H1 (cell line): Measurements from ENCODE around the gene MACROD2. TPM values are rescaled to one million over a fixed set of nuclear protein-coding genes. Genes with fewer than 3 reads are reported as not detected.

Experiments
- CTCF ChIA-PET: fragments of 300-600 bp; sonication (Branson Sonifier 250); formaldehyde crosslinking; loops from one replicate; lab custom pipeline; 2021; ENCODE audit not compliant: partially characterized antibody; lab: Charles Lee
- POLR2A ChIA-PET: fragments of 300-600 bp; sonication (Branson Sonifier 250); formaldehyde crosslinking; loops from one replicate; lab custom pipeline; 2021; ENCODE audit warnings: inconsistent platforms; ENCODE audit not compliant: partially characterized antibody; lab: Charles Lee
- DNase-seq, 2 experiments: peaks; one replicate each; pipeline versions ENCODE4 v3.0.0 to v3.0.0-alpha.2; 2010 to 2022; ENCODE audit warnings: low spot score in 2 of 2, low read depth in 1 of 2, mixed read lengths in 1 of 2
- FAIRE-seq: peaks from 2 replicates; lab custom pipeline; 2011; peaks lifted over from hg19 to GRCh38; lab: Jason Lieb, UNC
- H2AFZ ChIP-seq: 2 replicates; pipeline ENCODE4 v1.8.1; 2012; ENCODE audit warnings: low read length, inconsistent platforms
- H2AK5ac ChIP-seq: 2 replicates; pipeline ENCODE4 v1.6.1; 2013; ENCODE audit warnings: low read depth, low read length
- H2BK120ac ChIP-seq: replicated peaks from 2 replicates; pipeline ENCODE3; 2013; ENCODE audit warnings: low read depth, low read length, inconsistent platforms
- H2BK12ac ChIP-seq: 2 replicates; pipeline ENCODE4 v1.6.1; 2013; ENCODE audit warnings: low read depth, low read length
- H2BK15ac ChIP-seq: 2 replicates; pipeline ENCODE4 v1.6.1; 2013; ENCODE audit warnings: low read length
- H2BK20ac ChIP-seq: 2 replicates; pipeline ENCODE4 v1.6.1; 2013; ENCODE audit warnings: low read length
- H2BK5ac ChIP-seq: 2 replicates; pipeline ENCODE4 v1.6.1; 2013; ENCODE audit warnings: low read depth, low read length
- H3K14ac ChIP-seq: 2 replicates; pipeline ENCODE4 v1.6.1; 2013; ENCODE audit warnings: inconsistent platforms; ENCODE audit not compliant: insufficient read length
- H3K18ac ChIP-seq: 2 replicates; pipeline ENCODE4 v1.6.1; 2013; ENCODE audit warnings: low read length; ENCODE audit errors: extremely low read depth
- H3K23ac ChIP-seq: 2 replicates; pipeline ENCODE4 v1.6.1; 2013; ENCODE audit warnings: inconsistent platforms; ENCODE audit not compliant: insufficient read length
- H3K23me2 ChIP-seq: 2 replicates; pipeline ENCODE4 v1.6.1; 2013; ENCODE audit warnings: low read depth, low read length
- H3K27ac ChIP-seq: 2 replicates; pipeline ENCODE4 v1.6.1; 2011; ENCODE audit warnings: low read depth, low read length, inconsistent platforms
- H3K27me3 ChIP-seq, 4 experiments: replicated peaks in 1 of 4; 1 replicate in 1 of 4; 2 replicates in 3 of 4; pipeline versions ENCODE4 v1.6.1 to v1.8.1; 2011 to 2013; ENCODE audit warnings: low read length in 3 of 4, mild to moderate bottlenecking in 3 of 4, inconsistent platforms in 2 of 4, mixed read lengths in 2 of 4, moderate library complexity in 1 of 4; ENCODE audit not compliant: control insufficient read depth in 3 of 4, insufficient read depth in 3 of 4; ENCODE audit errors: extremely low read depth in 1 of 4
- H3K36me3 ChIP-seq, 4 experiments: 2 replicates each; pipeline versions ENCODE4 v1.6.1 to v1.8.1; 2011 to 2013; ENCODE audit warnings: mild to moderate bottlenecking in 4 of 4, low read length in 3 of 4, moderate library complexity in 2 of 4, control low read depth in 1 of 4, inconsistent platforms in 1 of 4; ENCODE audit not compliant: insufficient read depth in 4 of 4, control insufficient read depth in 2 of 4
- H3K4ac ChIP-seq: replicated peaks from 2 replicates; pipeline ENCODE3; 2013; ENCODE audit warnings: low read length, low read depth, mixed read lengths, inconsistent platforms; ENCODE audit not compliant: insufficient read length
- H3K4me1 ChIP-seq, 4 experiments: replicated peaks in 1 of 4; 1 replicate in 1 of 4; 2 replicates in 3 of 4; pipeline versions ENCODE4 v1.6.1 to v1.8.1; 2011 to 2013; ENCODE audit warnings: low read length in 3 of 4, inconsistent platforms in 2 of 4, mixed read lengths in 1 of 4; ENCODE audit not compliant: insufficient read depth in 4 of 4, control insufficient read depth in 3 of 4
- H3K4me2 ChIP-seq, 2 experiments: 2 replicates each; pipeline versions ENCODE4 v1.6.1 to v1.8.1; 2011 to 2013; ENCODE audit warnings: low read depth in 2 of 2, low read length in 2 of 2, control low read depth in 1 of 2, inconsistent platforms in 1 of 2, mild to moderate bottlenecking in 1 of 2; ENCODE audit not compliant: insufficient read depth in 1 of 2
- H3K4me3 ChIP-seq, 4 experiments: fragments of 200-600, 300-600 bp in 1 of 4; sonication (generic), shearing (Covaris generic), sonication (Bioruptor Twin) in 1 of 4; 2 replicates each; pipeline versions ENCODE4 v1.5.1 to v1.8.1; 2011 to 2016; ENCODE audit warnings: low read length in 4 of 4, low read depth in 3 of 4, control low read depth in 2 of 4, inconsistent platforms in 2 of 4, mild to moderate bottlenecking in 2 of 4, mixed read lengths in 1 of 4, moderate library complexity in 1 of 4; ENCODE audit not compliant: insufficient read depth in 2 of 4; ENCODE audit errors: extremely low read depth in 1 of 4
- H3K56ac ChIP-seq: replicated peaks from 2 replicates; pipeline ENCODE3; 2013; ENCODE audit warnings: low read depth, mild to moderate bottlenecking, mixed read lengths, low read length, inconsistent platforms; ENCODE audit not compliant: insufficient read length
- H3K79me1 ChIP-seq: 2 replicates; pipeline ENCODE4 v1.6.1; 2013; ENCODE audit warnings: low read depth, low read length, control low read depth
- H3K79me2 ChIP-seq, 2 experiments: 2 replicates each; pipeline versions ENCODE4 v1.6.1 to v1.8.1; 2012 to 2013; ENCODE audit warnings: low read length in 2 of 2, mild to moderate bottlenecking in 2 of 2, inconsistent platforms in 1 of 2; ENCODE audit not compliant: insufficient read depth in 2 of 2, control insufficient read depth in 1 of 2
- H3K9ac ChIP-seq, 4 experiments: replicated peaks in 1 of 4; 1 replicate in 1 of 4; 2 replicates in 3 of 4; pipeline versions ENCODE4 v1.6.1 to v1.8.1; 2011 to 2013; ENCODE audit warnings: low read depth in 3 of 4, low read length in 3 of 4, control low read depth in 2 of 4, mild to moderate bottlenecking in 2 of 4, moderate library complexity in 2 of 4, inconsistent platforms in 1 of 4; ENCODE audit errors: extremely low read depth in 1 of 4
- H3K9me3 ChIP-seq, 2 experiments: 2 replicates each; pipeline versions ENCODE4 v1.6.1 to v1.8.1; 2012 to 2013; ENCODE audit warnings: mild to moderate bottlenecking in 2 of 2, moderate library complexity in 2 of 2, control low read depth in 1 of 2, inconsistent platforms in 1 of 2, low read depth in 1 of 2, low read length in 1 of 2, mixed read lengths in 1 of 2; ENCODE audit not compliant: insufficient read depth in 2 of 2
- H4K20me1 ChIP-seq, 2 experiments: replicated peaks in 1 of 2; 2 replicates each; pipeline versions ENCODE3 to v1.8.1; 2011 to 2013; ENCODE audit warnings: inconsistent platforms in 2 of 2, low read length in 2 of 2, mild to moderate bottlenecking in 1 of 2; ENCODE audit not compliant: insufficient read depth in 2 of 2, control insufficient read depth in 1 of 2
- H4K5ac ChIP-seq: 2 replicates; pipeline ENCODE4 v1.6.1; 2013; ENCODE audit warnings: low read length, low read depth, mixed read lengths, inconsistent platforms; ENCODE audit not compliant: insufficient read length
- H4K8ac ChIP-seq: 2 replicates; pipeline ENCODE4 v1.8.0; 2013; ENCODE audit warnings: mild to moderate bottlenecking, moderate library complexity, low read length, inconsistent platforms; ENCODE audit not compliant: insufficient read depth; ENCODE audit errors: extremely low read depth
- H4K91ac ChIP-seq: replicated peaks from 2 replicates; pipeline ENCODE3; 2013; ENCODE audit warnings: low read length, mixed read lengths, inconsistent platforms; ENCODE audit not compliant: insufficient read length
- CBX5 ChIP-seq: fragments of 300-800, 300-1000 bp; sonication (generic); IDR thresholded peaks from 2 replicates; pipeline ENCODE4 v1.7.1; 2016; ENCODE audit warnings: antibody characterized with exemption, low read length, low read depth
- PHF8 ChIP-seq: fragments of 200-600 bp; sonication (generic); conservative IDR thresholded peaks from 2 replicates; pipeline ENCODE4 v1.7.1; 2012; ENCODE audit warnings: low read depth, mild to moderate bottlenecking, inconsistent platforms, low read length, moderate library complexity
- RXRA ChIP-seq: IDR thresholded peaks from 2 replicates; pipeline ENCODE4 v1.6.1; 2011; ENCODE audit warnings: low read depth, mild to moderate bottlenecking, low read length, moderate library complexity; ENCODE audit not compliant: insufficient read depth
- SIN3A ChIP-seq, 2 experiments: IDR thresholded peaks in 1 of 2; conservative IDR thresholded peaks in 1 of 2; 2 replicates each; pipeline ENCODE4 v1.6.1; 2011 to 2012; ENCODE audit warnings: low read length in 2 of 2, improper control_type of control experiment in 1 of 2, low read depth in 1 of 2, mild to moderate bottlenecking in 1 of 2
- SP1 ChIP-seq: IDR thresholded peaks from 2 replicates; pipeline ENCODE4 v1.6.1; 2011; ENCODE audit warnings: low read depth, low read length
- SP2 ChIP-seq: IDR thresholded peaks from 2 replicates; pipeline ENCODE4 v1.6.1; 2012; ENCODE audit warnings: mild to moderate bottlenecking, low read length, inconsistent platforms
- SUZ12 ChIP-seq: fragments of 200-600 bp; sonication (generic); IDR thresholded peaks from 2 replicates; pipeline ENCODE4 v1.6.1; 2012; ENCODE audit warnings: mild to moderate bottlenecking, inconsistent platforms, low read length, moderate library complexity, mixed read lengths
- WGBS, 2 experiments: shearing (Covaris generic) in 1 of 2; methylation state at CpG; one replicate each; pipeline versions ENCODE4 v1.1.6 to v1.1.7; 2013 to 2015; ENCODE audit warnings: low lambda C conversion rate in 2 of 2, mixed read lengths in 2 of 2, inconsistent platforms in 1 of 2, low coverage in 1 of 2, missing lambda C conversion rate in 1 of 2; ENCODE audit not compliant: insufficient replicate concordance in 2 of 2, insufficient coverage in 1 of 2, insufficient read length in 1 of 2; ENCODE audit errors: extremely low coverage in 1 of 2, missing lambda C conversion rate in 1 of 2; 5-methylcytosine and 5-hydroxymethylcytosine counted together
- polyA plus RNA-seq, 7 experiments: library from polyadenylated mRNA; depleted of rRNA in 3 of 7; stranded (reverse) in 5 of 7; unstranded in 2 of 7; fragments of >200 nt in 5 of 7; fragments of 200-250 nt in 2 of 7; gene quantifications; 1 replicate in 5 of 7; 2 replicates in 1 of 7; 4 replicates in 1 of 7; pipeline versions ENCODE4 v1.2.1 to v1.2.3, GENCODE V29; 2011 to 2013; ENCODE audit warnings: missing spikeins in 2 of 7, mixed read lengths in 2 of 7
- total RNA-seq: library from RNA; stranded (reverse); fragmentation: NEBNext Ultra II Directional; extraction: Animal tissue kit (Norgen Biotek cat#: 25700); gene quantifications from 2 replicates; pipeline ENCODE4 v1.2.1, GENCODE V29; 2021
- TF ChIP-seq, protein P1 (sequence below): IDR thresholded peaks from 2 replicates; pipeline ENCODE4 v1.6.1; 2012; ENCODE audit warnings: low read length, inconsistent platforms
- TF ChIP-seq, protein P2 (sequence below): IDR thresholded peaks from 2 replicates; pipeline ENCODE4 v1.6.1; 2012; ENCODE audit warnings: inconsistent platforms

MACROD2 gene
- total and polyA plus RNA-seq, 2 of the 8 experiments (the other 6 are each of a cell fraction or from before 2014, with no cell fraction given) = 0.70 to 3.9 TPM

DNA sequence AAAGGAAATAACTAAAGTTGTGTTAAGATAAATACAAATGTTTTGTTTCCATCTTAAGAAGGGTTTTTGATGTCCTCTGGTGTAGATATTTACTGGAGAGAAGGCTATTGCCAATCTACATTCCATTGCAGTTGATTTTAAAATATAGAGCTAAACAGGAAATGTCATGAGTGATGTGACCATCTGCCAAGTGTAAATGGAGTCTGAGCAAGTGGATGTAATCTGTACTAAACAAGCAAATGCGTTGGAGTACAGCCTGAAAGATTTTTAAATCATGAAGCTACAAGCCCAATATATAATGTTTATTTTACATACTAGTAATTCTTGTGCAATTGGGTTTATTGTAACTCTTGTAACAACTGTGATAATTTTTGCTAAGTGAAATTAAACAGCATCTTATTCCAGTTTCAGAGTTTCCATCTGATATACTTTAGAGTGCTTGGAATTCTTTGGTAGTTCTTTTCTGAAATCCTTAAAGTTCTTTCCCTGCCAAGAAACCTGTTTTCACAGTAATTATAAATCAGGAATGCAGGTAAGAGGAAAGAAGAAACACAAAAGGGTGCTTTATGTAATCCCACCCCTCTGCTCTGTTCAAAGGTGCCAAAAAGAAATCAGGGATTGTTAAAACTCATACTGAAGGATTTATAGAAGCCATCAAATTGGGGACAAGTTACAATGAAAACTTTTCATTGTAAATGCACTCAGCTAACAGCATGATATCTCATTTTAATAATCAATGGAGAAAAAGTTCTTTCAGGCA, 389.3 kb downstream of the MACROD2 start:
- Histone ChIP-seq H3K4me2 (no peak overlapping the region), H3K4ac (no peak overlapping the region), H3K9me3 (0 out of 4 replicates have a peak, but pooled peaks cover 0 to 2% of the 10 kb centered on the region in 2 experiments), H3K27ac (no peak overlapping the region), H3K9ac (no peak overlapping the region), H2BK120ac (no peak overlapping the region), H3K79me2 (no peaks in the 10 kb centered on the region), H2BK20ac (no peak overlapping the region), H3K14ac (no peak overlapping the region), H3K36me3 (no peaks in the 10 kb centered on the region), H2AFZ (no peak overlapping the region), H3K79me1 (no peaks in the 10 kb centered on the region), H3K23me2 (no peaks in the 10 kb centered on the region), H2BK15ac (no peak overlapping the region), H4K91ac (no peak overlapping the region), H3K56ac (no peak overlapping the region), H4K8ac (no peak overlapping the region), H3K4me1 (peaks cover 0 to 3% (median 0%) of the 10 kb centered on the region in 4 experiments; a peak in 2 of 7 replicates), H3K4me3 (no peak overlapping the region), H3K23ac (no peak overlapping the region), H4K20me1 (no peaks in the 10 kb centered on the region), H3K18ac (no peak overlapping the region), H2AK5ac (no peak overlapping the region), H2BK5ac (no peak overlapping the region), H3K27me3 (no peaks in the 10 kb centered on the region), H2BK12ac (no peak overlapping the region), H4K5ac (no peak overlapping the region)
- WGBS, 2 experiments = 83% methylated on average over 1 of the region's 1 CpG; no CpG with 5 or more reads in 1 of the 2 experiments
- DNase-seq = no peak
- CTCF ChIA-PET = no interaction called here
- no peak for FAIRE-seq
- TF ChIP-seq SUZ12 (no peak), SIN3A (conservative IDR thresholded peaks at IDR 0.05 in 1 of 2, IDR thresholded peaks at IDR 0.05 in 1 of 2; ENCODE audit: low read depth in 1 of 2, low read length in 2 of 2) (no peak), SP1 (no peak), SP2 (no peak), PHF8 (no peak), RXRA (no peak), CBX5 (no peak)
- TF ChIP-seq, protein P1, sequence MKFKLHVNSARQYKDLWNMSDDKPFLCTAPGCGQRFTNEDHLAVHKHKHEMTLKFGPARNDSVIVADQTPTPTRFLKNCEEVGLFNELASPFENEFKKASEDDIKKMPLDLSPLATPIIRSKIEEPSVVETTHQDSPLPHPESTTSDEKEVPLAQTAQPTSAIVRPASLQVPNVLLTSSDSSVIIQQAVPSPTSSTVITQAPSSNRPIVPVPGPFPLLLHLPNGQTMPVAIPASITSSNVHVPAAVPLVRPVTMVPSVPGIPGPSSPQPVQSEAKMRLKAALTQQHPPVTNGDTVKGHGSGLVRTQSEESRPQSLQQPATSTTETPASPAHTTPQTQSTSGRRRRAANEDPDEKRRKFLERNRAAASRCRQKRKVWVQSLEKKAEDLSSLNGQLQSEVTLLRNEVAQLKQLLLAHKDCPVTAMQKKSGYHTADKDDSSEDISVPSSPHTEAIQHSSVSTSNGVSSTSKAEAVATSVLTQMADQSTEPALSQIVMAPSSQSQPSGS = no peak
- TF ChIP-seq, protein P2, sequence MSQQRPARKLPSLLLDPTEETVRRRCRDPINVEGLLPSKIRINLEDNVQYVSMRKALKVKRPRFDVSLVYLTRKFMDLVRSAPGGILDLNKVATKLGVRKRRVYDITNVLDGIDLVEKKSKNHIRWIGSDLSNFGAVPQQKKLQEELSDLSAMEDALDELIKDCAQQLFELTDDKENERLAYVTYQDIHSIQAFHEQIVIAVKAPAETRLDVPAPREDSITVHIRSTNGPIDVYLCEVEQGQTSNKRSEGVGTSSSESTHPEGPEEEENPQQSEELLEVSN = no peak
- POLR2A ChIA-PET = no interaction called here
